Measurements from ENCODE around the gene INPP5D.
"Not testable (repeated sequence)": the region's sequence is repeated elsewhere in the genome, so short reads cannot be mapped to it uniquely, and the experiment has no call there.

The INPP5D gene

DNA sequence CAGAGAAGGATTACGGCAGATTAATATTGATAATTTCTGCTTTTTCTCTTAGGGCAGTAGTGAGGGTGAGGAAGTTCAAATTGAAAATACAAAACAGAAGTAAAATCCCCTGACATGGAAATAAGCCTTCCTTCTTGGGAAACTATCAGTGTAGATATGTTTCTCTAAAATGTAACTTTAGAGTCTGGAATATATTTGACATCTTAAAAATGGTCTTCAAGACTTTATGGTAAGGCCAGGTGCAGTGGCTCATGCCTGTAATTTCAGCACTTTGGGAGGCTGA is 33.0 kb downstream of the INPP5D start:
- DNase-seq: no peak
- TF ChIP-seq POLR2A (IDR thresholded peaks at IDR 0.05; ENCODE audit: low read length): no peak
- no peak for TF ChIP-seq GATA1 (IDR thresholded peaks at IDR 0.05; ENCODE audit: low read depth, low read length)

DNA sequence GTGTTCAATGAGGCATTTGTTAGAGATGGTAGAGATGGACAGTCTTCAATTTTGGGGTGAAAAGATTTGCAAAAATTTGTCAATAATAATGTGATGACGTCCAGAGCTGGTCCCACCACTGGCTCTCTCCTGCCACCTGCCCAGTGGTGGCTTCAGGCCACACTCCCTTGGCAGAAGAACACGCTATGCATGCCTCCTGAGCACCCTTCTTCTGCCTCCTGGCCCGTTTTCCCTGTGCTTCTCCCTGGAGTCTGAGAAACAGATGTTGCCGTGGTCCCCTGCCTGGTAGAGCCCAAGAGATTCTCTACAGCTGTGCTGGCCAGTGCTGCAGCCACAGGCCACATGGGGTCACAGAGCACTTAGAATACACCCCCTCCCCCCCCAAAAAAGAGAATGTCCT is 33.6 kb downstream of the INPP5D start:
- TF ChIP-seq POLR2A (IDR thresholded peaks at IDR 0.05; ENCODE audit: low read length) (no peak), GATA1 (IDR thresholded peaks at IDR 0.05; ENCODE audit: low read depth, low read length) (no peak)
- DNase-seq: no peak

DNA sequence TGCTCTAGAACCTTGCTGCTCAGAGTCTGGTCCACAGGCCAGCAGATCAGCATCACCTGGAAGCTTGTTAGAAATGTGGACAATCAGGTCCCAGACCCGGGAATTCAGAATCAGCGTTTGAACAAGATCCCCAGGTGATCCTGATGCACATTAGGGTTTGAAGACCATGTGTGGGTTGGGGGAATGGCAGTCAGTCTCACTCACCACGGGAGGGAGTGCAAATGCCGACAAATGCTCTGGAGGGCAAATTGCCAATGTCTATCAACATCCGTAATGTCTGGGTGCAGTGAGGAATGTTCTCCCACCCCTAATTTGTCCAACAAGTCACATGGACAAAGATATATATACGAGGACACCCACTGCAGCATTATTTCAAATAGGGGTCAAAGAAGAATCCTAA is 34.5 kb downstream of the INPP5D start:
- no peak for TF ChIP-seq GATA1 (IDR thresholded peaks at IDR 0.05; ENCODE audit: low read depth, low read length)
- TF ChIP-seq POLR2A (IDR thresholded peaks at IDR 0.05; ENCODE audit: low read length): no peak
- no peak for DNase-seq

DNA sequence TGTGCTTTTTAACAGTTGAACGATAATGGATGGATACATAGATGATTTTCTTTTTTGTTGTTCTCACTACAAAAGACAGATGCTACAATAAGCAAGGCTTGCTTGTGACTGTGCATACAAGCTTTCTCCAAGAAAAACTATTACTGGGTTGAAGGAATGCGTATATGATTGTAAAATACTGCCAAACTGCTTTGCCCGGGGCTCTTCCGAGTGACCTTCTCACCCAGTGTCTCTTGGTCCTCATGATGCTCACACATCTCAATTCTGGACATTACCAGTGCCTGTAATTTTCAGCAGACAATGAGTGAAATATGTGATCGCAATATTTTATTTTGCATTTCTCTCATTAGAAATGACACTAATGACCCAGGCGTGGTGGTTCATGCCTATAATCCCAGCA is 35.9 kb downstream of the INPP5D start:
- no peak for DNase-seq
- no peak for TF ChIP-seq POLR2A (IDR thresholded peaks at IDR 0.05; ENCODE audit: low read length)
- no peak for TF ChIP-seq GATA1 (IDR thresholded peaks at IDR 0.05; ENCODE audit: low read depth, low read length)

DNA sequence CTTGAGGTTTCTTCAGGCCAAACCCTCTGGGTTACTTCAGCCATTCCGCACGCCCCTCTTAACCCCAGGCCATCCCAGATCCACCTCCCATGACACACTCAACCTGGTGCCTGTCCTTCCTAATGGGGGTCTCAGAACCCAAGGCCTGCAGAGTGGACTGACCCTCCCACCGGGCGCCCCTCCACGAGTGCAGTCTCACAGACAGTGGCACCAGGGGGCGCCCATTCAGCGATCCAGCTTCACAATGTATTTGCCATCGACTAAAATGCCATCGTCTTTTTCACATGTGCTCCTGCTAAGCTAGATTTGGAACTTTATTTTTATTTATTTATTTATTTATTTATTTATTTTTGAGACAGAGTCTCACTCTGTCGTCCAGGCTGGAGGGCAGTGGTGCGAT is 38.5 kb downstream of the INPP5D start:
- DNase-seq: peak; percentile 23 to 31
- TF ChIP-seq POLR2A (IDR thresholded peaks at IDR 0.05; ENCODE audit: low read length): no peak
- TF ChIP-seq GATA1 (IDR thresholded peaks at IDR 0.05; ENCODE audit: low read depth, low read length): no peak

DNA sequence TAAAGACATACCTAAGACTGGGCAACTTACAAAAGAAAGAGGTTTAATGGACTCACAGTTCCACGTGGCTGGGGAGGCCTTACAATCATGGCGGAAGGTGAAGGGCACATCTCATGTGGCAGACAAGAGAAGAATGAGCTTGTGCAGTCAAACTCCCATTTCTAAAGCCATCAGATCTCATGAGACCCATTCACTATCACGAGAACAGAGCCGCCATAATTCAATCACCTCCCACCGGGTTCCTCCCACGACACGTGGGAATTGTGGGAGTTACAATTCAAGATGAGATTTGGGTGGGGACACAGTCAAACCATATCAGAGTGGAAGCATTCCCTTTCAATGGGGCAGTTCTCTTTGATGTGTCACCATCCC is 39.7 kb downstream of the INPP5D start:
- DNase-seq: not testable (repeated sequence)

DNA sequence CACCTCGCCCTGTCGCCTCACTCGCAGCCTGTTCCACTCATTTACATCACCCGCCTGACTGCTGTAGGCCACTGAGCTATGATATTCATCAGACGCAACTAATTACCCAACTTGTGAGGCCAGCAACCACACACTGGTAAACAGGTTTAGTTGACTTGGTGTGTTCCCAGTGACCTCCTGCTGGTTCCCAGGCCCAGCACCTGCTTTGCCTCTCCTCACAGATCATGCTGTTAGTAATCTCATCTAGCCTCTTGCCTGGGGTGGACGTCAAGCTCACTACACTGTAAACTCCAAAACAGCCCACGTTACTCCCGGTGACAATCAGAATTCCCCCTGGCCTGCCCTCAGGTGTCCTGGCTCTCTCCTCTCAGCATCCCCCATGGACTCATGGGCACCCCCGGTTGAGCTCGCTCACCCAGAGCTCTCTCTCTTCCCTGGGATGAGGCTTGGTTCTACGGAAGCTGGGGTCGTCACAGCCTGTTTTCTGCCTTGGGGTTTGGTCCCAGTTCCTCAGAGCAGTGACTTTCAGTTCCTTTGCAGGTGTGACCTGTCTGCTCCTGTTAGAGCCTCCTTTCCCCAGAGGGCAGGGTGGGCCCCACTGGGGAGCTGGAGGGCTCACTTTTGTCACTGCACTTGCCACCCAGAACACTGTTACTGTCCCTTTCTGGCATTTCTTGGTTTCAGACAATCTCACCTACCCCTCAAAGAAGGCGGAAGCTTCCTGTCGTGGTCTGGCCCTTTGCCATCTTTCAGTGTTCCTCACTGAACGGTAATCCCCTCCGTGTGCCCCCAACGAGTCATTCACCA is 40.3 kb downstream of the INPP5D start:
- peak; percentile 43 to 64 for DNase-seq
- no peak for TF ChIP-seq GATA1 (IDR thresholded peaks at IDR 0.05; ENCODE audit: low read depth, low read length)
- no peak for TF ChIP-seq POLR2A (IDR thresholded peaks at IDR 0.05; ENCODE audit: low read length)

DNA sequence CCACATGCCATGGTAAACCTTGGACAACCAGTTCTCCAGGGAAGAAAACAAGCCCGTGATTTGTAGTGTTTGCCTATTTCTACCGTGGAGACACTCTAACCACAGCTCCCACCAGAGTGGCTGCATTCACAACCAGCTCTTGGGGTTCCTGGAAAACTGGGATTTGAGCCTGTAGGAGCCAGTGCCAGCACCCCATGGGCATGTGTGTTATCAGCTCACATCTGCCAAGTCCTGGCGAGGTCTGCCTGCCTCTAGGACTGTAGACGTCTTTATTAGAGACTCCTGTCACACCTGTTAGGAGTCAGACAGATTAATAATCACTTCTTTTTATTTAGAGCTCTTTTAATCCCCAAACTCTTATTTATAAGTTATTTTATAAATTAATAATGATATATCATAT is 41.0 kb downstream of the INPP5D start:
- TF ChIP-seq GATA1 (IDR thresholded peaks at IDR 0.05; ENCODE audit: low read depth, low read length) (no peak), POLR2A (IDR thresholded peaks at IDR 0.05; ENCODE audit: low read length) (no peak)
- DNase-seq: no peak

DNA sequence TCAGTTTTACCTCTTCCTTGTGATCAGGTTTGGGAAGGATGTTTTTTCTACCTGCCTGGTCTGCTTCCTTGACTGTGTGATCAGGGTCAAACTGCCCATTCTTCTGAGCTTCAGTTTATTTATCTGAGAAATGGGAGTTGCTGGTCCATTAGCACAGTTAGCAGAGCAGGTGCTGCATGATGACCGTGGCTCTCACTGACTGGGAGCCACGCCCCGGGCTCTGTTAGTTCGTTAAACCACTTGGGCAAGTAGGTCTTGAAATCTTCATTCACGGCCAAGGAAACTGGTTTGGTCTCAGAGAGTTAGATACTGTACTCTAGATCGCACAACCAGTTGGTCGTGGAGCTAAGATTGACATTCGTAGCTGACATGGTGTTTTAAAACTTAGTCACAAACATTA is 41.7 kb downstream of the INPP5D start:
- no peak for TF ChIP-seq POLR2A (IDR thresholded peaks at IDR 0.05; ENCODE audit: low read length)
- TF ChIP-seq GATA1 (IDR thresholded peaks at IDR 0.05; ENCODE audit: low read depth, low read length): no peak
- no peak for DNase-seq

DNA sequence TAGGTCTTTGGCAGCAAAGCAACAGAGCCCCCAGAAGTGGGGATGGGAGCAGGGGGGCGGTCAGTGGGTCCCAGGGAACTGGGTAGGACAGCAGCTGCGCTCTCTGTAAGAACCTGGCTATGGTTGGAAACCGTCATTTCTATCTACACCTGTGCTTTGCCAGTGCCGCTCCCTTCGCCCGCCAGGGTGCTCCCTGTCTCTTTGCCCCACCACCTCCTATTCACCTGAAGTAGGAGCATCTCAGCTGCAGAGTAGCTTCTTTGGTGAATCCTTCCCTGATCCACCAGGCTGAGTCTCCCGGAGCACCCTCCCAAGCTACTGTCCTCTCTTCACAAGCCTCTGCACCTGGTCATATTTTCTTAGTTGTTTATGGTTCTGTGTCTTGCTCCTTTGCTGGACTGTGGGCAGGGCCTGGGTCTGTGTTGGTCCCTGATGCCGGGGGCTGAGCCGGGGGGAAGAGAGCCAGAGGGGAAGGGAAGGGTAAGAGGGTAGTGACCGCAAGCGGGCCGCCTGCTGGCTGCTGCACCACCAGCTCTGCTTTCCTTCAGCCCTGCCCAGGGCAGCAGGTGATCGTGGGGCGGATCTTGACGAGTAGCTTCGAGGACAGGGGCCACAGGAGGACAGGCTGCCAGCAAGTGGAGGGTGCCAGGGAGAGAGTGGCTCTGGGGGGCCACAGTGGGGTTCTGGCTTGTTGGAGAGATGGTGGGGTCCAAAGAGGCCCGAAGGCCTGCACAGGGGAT is 45.2 kb downstream of the INPP5D start:
- DNase-seq: no peak
- TF ChIP-seq POLR2A (IDR thresholded peaks at IDR 0.05; ENCODE audit: low read length): no peak
- no peak for TF ChIP-seq GATA1 (IDR thresholded peaks at IDR 0.05; ENCODE audit: low read depth, low read length)

DNA sequence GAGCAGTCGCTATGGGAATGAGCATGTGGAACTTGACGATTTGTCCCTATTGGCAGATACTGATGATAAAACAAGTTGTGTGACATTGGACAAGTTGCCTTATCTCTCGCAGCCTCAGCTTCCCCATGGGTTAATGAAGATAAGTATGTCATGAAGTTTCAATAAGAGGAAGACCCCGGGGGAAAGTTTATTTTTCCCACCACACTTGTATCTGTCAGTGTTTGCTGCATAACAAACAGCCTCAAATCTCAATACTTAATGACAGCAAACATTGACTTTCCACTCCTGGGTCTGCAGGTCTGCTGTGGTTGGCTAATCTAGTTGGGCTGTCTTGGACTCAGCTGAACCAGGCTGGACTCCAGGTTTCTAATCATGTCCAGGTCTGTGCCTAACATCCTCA is 45.8 kb downstream of the INPP5D start:
- DNase-seq: no peak
- TF ChIP-seq GATA1 (IDR thresholded peaks at IDR 0.05; ENCODE audit: low read depth, low read length): no peak
- TF ChIP-seq POLR2A (IDR thresholded peaks at IDR 0.05; ENCODE audit: low read length): no peak

DNA sequence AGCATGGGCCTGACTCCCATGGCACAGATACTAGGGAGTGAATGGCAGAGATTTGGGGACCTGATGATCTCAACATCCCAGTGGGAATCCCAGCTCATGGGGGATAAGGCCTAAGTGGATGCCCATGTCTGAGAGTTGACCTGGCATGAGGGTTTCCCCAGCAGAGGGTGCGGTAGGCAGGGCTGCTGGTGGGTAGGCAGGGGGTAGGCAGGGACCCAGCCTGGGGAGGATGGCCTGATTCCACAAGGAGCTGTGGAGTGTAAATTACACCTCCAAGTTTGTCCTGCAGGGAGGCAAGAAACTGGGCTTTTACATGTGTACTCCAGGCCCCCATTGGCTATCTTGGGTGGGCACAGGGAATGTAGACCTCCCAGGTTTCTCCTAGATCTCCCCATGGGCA is 46.9 kb downstream of the INPP5D start:
- DNase-seq: no peak

DNA sequence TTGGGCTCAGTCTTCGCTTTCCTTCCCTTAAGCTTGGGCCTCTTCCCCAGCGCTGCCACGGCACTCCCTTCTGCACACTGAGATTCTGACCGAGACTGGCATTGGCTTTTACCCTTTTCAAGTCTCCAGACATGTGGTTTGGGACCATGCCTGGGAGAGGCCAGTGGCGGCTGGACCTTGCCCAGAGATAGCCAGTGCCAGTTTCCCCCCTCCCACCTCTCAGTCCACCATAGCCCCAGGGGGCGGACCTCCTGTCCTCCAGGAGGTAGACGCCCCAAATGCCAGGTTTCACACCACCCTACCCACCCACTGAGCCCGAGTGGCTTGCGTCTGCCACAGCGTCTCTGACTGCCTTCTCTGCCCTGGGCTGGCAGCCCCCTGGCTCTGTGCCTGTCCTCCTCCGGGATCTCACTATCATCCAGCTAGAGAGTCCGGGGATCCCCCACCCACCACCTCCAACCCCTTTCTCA is 47.7 kb downstream of the INPP5D start:
- no peak for DNase-seq
- TF ChIP-seq GATA1 (IDR thresholded peaks at IDR 0.05; ENCODE audit: low read depth, low read length) (no peak), POLR2A (IDR thresholded peaks at IDR 0.05; ENCODE audit: low read length) (no peak)

More for the DNA sequence above, 46.9 kb downstream of the INPP5D start:
- TF ChIP-seq GATA1 (IDR thresholded peaks at IDR 0.05; ENCODE audit: low read depth, low read length): no peak
- no peak for TF ChIP-seq POLR2A (IDR thresholded peaks at IDR 0.05; ENCODE audit: low read length)

DNA sequence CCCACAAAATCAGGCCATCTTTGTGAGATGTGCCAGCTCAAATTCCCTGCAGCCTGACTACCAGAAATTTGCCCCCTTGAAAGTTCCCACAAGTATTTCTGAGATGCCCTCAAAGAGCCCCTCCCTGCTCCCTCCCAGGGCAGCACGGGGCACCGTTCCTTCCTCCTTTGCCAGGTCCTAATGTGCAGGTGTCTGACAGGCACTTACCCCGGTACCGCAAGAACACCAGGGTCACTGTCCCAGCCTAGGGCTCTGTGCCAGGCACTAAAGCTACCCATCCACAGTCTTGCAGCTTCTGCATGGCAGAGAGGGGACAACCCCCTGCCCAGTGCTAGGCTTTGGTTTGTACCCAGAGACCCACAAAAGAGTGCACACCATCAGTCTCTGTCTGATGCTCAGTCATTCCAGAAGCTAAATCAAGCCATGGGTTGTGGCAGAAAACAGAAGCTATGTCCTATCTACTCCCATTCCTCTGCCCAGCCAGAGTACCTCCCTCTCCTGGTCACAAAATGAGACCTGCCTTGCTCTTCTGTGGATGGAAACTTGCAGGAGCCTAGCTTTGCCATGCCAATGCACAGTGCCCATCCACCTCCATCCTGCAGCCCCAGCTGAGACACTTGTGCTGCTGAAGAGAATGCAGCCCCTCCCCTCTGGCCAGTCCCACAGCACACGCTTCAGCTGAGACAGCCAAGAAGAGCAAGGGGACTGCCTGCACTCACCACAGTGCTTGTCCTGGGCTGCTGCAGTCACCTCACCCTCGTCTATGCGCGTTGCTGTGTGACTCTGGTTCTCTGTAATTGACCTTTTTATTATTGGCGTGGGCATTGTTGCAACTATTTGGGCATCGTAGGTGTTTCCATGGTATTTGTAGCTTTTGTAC is 48.7 kb downstream of the INPP5D start:
- DNase-seq: no peak
- TF ChIP-seq GATA1 (IDR thresholded peaks at IDR 0.05; ENCODE audit: low read depth, low read length) (no peak), POLR2A (IDR thresholded peaks at IDR 0.05; ENCODE audit: low read length) (no peak)

Data from erythroblast (primary cell).